Measurements from ENCODE around the gene PKNOX1. TPM values are rescaled to one million over a fixed set of nuclear protein-coding genes. Genes with fewer than 3 reads are reported as not detected.

PKNOX1 gene
- total and polyA plus RNA-seq, 9 of the 15 experiments (the other 6 are each of a cell fraction or from before 2014, with no cell fraction given) = 8.8 to 25.9 (median 13.2) TPM

DNA sequence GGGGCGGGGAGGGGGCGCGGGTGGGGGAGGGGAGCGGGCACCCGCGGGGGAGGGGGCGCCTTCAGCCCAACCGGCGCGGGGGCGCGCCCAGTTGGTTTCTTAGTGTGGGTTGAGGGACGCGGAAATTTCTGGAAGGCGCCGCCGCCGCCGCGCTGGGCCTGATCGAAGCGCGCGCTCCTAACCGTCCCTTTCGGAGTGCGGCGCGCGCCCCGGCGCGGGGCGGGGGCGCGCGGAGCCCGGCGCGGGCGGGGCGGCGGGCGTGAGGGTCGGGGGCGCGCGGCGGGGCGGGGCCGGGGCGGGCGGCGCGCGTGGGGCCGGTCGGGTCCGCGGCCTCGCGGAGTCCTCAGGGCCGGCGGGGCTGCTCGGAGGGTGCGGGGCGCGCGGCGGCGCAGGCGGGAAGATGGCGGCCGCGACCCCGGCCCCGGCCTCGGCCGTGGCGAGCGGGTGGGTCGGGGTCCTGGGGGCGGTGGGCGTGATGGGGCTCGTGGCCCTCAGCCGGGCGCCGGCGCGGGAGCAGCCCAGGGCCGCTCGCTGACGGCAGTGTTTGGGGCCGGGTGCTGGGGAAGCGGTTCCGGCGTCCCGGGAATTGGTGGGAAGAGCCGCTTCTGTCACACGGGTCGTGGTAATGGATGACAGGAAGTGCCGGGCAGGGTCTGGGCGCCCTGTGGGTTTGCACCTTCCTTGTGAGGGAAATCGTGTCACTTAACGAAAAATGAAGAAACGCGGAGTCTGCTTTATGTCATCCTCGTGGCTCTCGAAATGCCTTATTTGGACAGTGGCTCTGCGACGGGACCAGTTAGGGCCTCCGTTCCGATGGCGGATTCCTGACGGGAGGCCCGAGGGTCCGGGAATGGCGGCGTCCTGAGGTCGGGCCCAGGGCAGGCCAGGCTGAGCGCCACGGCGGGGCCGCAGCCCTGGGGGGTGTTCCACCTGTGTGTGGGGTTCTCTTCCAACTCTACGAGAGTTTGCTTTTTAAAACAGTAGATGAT lies 764 bp downstream of the PKNOX1 start (continued):
- TF ChIP-seq JUND (IDR thresholded peaks at IDR 0.05; ENCODE audit: borderline replicate concordance, low read depth, low read length) (no peak), JUND (tag; IDR thresholded peaks at IDR 0.05; ENCODE audit: borderline replicate concordance, low read depth, low read length) (no peak), ELF2 (CRISPR knock-in tag; IDR thresholded peaks at IDR 0.05) (peak; percentile 83), RBM25 (IDR thresholded peaks at IDR 0.05; ENCODE audit: low read depth, low read length, severe bottlenecking) (no peak), ZNF75A (CRISPR knock-in tag; IDR thresholded peaks at IDR 0.05) (no peak), L3MBTL2 (IDR thresholded peaks at IDR 0.05) (peak; percentile 68; the same call in 1 of the 2 replicates), SETDB1 (IDR thresholded peaks at IDR 0.05; ENCODE audit: low read length) (no peak), SIN3A (IDR thresholded peaks at IDR 0.05; ENCODE audit: borderline replicate concordance in 2 of 2, control insufficient read depth in 1 of 2, low read depth in 2 of 2, low read length in 2 of 2) (peak; percentile 37 to 57; a peak in 1 of 4 replicates), THRAP3 (IDR thresholded peaks at IDR 0.05; ENCODE audit: borderline replicate concordance) (no peak), ELK3 (CRISPR knock-in tag; IDR thresholded peaks at IDR 0.05) (0 out of 2 replicates have a peak, but pooled peaks have one; percentile 41), LARP7 (IDR thresholded peaks at IDR 0.05) (no peak), MTA3 (IDR thresholded peaks at IDR 0.05; ENCODE audit: borderline replicate concordance) (0 out of 2 replicates have a peak, but pooled peaks have one; percentile 70)
- TF ChIP-seq, protein P1, sequence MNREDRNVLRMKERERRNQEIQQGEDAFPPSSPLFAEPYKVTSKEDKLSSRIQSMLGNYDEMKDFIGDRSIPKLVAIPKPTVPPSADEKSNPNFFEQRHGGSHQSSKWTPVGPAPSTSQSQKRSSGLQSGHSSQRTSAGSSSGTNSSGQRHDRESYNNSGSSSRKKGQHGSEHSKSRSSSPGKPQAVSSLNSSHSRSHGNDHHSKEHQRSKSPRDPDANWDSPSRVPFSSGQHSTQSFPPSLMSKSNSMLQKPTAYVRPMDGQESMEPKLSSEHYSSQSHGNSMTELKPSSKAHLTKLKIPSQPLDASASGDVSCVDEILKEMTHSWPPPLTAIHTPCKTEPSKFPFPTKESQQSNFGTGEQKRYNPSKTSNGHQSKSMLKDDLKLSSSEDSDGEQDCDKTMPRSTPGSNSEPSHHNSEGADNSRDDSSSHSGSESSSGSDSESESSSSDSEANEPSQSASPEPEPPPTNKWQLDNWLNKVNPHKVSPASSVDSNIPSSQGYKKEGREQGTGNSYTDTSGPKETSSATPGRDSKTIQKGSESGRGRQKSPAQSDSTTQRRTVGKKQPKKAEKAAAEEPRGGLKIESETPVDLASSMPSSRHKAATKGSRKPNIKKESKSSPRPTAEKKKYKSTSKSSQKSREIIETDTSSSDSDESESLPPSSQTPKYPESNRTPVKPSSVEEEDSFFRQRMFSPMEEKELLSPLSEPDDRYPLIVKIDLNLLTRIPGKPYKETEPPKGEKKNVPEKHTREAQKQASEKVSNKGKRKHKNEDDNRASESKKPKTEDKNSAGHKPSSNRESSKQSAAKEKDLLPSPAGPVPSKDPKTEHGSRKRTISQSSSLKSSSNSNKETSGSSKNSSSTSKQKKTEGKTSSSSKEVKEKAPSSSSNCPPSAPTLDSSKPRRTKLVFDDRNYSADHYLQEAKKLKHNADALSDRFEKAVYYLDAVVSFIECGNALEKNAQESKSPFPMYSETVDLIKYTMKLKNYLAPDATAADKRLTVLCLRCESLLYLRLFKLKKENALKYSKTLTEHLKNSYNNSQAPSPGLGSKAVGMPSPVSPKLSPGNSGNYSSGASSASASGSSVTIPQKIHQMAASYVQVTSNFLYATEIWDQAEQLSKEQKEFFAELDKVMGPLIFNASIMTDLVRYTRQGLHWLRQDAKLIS (CRISPR knock-in tag; IDR thresholded peaks at IDR 0.05) = 0 out of 2 replicates have a peak, but pooled peaks have one; percentile 48
- TF ChIP-seq, protein P2, sequence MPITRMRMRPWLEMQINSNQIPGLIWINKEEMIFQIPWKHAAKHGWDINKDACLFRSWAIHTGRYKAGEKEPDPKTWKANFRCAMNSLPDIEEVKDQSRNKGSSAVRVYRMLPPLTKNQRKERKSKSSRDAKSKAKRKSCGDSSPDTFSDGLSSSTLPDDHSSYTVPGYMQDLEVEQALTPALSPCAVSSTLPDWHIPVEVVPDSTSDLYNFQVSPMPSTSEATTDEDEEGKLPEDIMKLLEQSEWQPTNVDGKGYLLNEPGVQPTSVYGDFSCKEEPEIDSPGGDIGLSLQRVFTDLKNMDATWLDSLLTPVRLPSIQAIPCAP (CRISPR knock-in tag; IDR thresholded peaks at IDR 0.05; ENCODE audit: borderline replicate concordance) = no peak
- TF ChIP-seq, protein P3, sequence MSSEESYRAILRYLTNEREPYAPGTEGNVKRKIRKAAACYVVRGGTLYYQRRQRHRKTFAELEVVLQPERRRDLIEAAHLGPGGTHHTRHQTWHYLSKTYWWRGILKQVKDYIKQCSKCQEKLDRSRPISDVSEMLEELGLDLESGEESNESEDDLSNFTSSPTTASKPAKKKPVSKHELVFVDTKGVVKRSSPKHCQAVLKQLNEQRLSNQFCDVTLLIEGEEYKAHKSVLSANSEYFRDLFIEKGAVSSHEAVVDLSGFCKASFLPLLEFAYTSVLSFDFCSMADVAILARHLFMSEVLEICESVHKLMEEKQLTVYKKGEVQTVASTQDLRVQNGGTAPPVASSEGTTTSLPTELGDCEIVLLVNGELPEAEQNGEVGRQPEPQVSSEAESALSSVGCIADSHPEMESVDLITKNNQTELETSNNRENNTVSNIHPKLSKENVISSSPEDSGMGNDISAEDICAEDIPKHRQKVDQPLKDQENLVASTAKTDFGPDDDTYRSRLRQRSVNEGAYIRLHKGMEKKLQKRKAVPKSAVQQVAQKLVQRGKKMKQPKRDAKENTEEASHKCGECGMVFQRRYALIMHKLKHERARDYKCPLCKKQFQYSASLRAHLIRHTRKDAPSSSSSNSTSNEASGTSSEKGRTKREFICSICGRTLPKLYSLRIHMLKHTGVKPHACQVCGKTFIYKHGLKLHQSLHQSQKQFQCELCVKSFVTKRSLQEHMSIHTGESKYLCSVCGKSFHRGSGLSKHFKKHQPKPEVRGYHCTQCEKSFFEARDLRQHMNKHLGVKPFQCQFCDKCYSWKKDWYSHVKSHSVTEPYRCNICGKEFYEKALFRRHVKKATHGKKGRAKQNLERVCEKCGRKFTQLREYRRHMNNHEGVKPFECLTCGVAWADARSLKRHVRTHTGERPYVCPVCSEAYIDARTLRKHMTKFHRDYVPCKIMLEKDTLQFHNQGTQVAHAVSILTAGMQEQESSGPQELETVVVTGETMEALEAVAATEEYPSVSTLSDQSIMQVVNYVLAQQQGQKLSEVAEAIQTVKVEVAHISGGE (CRISPR knock-in tag; IDR thresholded peaks at IDR 0.05) = peak in 2 of 3 experiments; percentile 17 to 74; a peak in 2 of 6 replicates

All from K562 (cell line).